ENCODE measurements around the gene TK2.

Gene TK2

GRCh38 chr16:66591018-66591417, 41.1 kb upstream of the TK2 start:
- no peak for TF ChIP-seq CTCF (IDR thresholded peaks at IDR 0.05; ENCODE audit: low read depth, low read length)
- no peak for DNase-seq (ENCODE audit: low read depth in 2 of 2)
- H3K4me3 ChIP-seq (replicated peaks in 1 of 2; ENCODE audit: low read depth in 2 of 2, low read length in 2 of 2) = no peak overlapping the region

- TF ChIP-seq CTCF (IDR thresholded peaks at IDR 0.05; ENCODE audit: low read depth, low read length) = no peak
- no peak overlapping the region for H3K4me3 ChIP-seq (replicated peaks in 1 of 2; ENCODE audit: low read depth in 2 of 2, low read length in 2 of 2)
- no peak for DNase-seq (ENCODE audit: low read depth in 2 of 2)
These were observed 40.4 kb upstream of the TK2 start for GRCh38 chr16:66590322-66590721.

GRCh38 chr16:66588981-66589713, 39.2 kb upstream of the TK2 start:
- no peak overlapping the region for H3K4me3 ChIP-seq (replicated peaks in 1 of 2; ENCODE audit: low read depth in 2 of 2, low read length in 2 of 2)
- peak; percentile 77 for TF ChIP-seq CTCF (IDR thresholded peaks at IDR 0.05; ENCODE audit: low read depth, low read length)
- DNase-seq (ENCODE audit: low read depth in 2 of 2) = peak; percentile 42 to 43

GRCh38 chr16:66587881-66588600, 38.1 kb upstream of the TK2 start:
- no peak for TF ChIP-seq CTCF (IDR thresholded peaks at IDR 0.05; ENCODE audit: low read depth, low read length)
- DNase-seq (ENCODE audit: low read depth in 2 of 2) = no peak
- no peak overlapping the region for H3K4me3 ChIP-seq (replicated peaks in 1 of 2; ENCODE audit: low read depth in 2 of 2, low read length in 2 of 2)

- no peak overlapping the region for H3K4me3 ChIP-seq (replicated peaks in 1 of 2; ENCODE audit: low read depth in 2 of 2, low read length in 2 of 2)
- no peak for TF ChIP-seq CTCF (IDR thresholded peaks at IDR 0.05; ENCODE audit: low read depth, low read length)
- no peak for DNase-seq (ENCODE audit: low read depth in 2 of 2)
These were observed 35.7 kb upstream of the TK2 start for GRCh38 chr16:66585481-66586239.

- H3K4me3 ChIP-seq (replicated peaks in 1 of 2; ENCODE audit: low read depth in 2 of 2, low read length in 2 of 2) = no peak overlapping the region
- no peak for TF ChIP-seq CTCF (IDR thresholded peaks at IDR 0.05; ENCODE audit: low read depth, low read length)
- peak; percentile 43 to 46 for DNase-seq (ENCODE audit: low read depth in 2 of 2)
These were observed 31.5 kb upstream of the TK2 start for GRCh38 chr16:66581246-66581952.

All from cardiac fibroblast (primary cell).